ENCODE measurements around the gene PRR7.

Gene PRR7

GRCh38 chr5:177455661-177456590, 9.3 kb downstream of the PRR7 start:
- Histone ChIP-seq H3K9me3 (ENCODE audit: control insufficient read depth, insufficient read depth, low read depth, low read length) (no peaks in the 10 kb centered on the region), H3K27ac (ENCODE audit: extremely low read depth, low read depth, low read length) (peak overlapping the region; percentile 89), H3K36me3 (ENCODE audit: control insufficient read depth in 2 of 2, insufficient read depth in 1 of 2, low read length in 2 of 2) (peaks cover 4 to 38% of the 10 kb centered on the region in 2 experiments; a peak in 2 of 3 replicates), H3K4me1 (ENCODE audit: control insufficient read depth, insufficient read depth, low read length) (peaks cover 8% of the 10 kb centered on the region), H3K4me3 (ENCODE audit: low read depth, low read length) (peak overlapping the region; percentile 69)
- POLR2A ChIA-PET: interaction anchor here (0.7 to 5.4 kb wide), 17 partner anchors 8 to 85 kb away, joined by 3 to 89 read pairs (median 8); partner anchors contain the start of genes DBN1, DDX41, DOK3 and GRK6
- CTCF ChIA-PET: interaction anchor here (0.6 to 5.1 kb wide), 39 partner anchors 8 to 235 kb away, joined by 3 to 88 read pairs (median 5); partner anchors contain the start of genes GRK6, PDLIM7 and SLC34A1
- TF ChIP-seq ZBTB26 (tag by site-specific recombination; optimal IDR thresholded peaks at IDR 0.05) (peak; percentile 73), ZNF335 (tag by site-specific recombination; conservative IDR thresholded peaks at IDR 0.05) (peak; percentile 87), KLF9 (tag by site-specific recombination; IDR thresholded peaks at IDR 0.05; ENCODE audit: low read depth) (peak; percentile 90), ZNF747 (tag by site-specific recombination; IDR thresholded peaks at IDR 0.05) (no peak), REPIN1 (tag by site-specific recombination; IDR thresholded peaks at IDR 0.05; ENCODE audit: low read depth) (no peak), KLF1 (tag by site-specific recombination; IDR thresholded peaks at IDR 0.05) (peak; percentile 90), HOXC10 (CRISPR knock-in tag; IDR thresholded peaks at IDR 0.05) (no peak), ZNF600 (tag by site-specific recombination; IDR thresholded peaks at IDR 0.05) (peak; percentile 94), ZNF449 (tag by site-specific recombination; IDR thresholded peaks at IDR 0.05) (no peak), ZNF341 (tag by site-specific recombination; IDR thresholded peaks at IDR 0.05; ENCODE audit: low read depth) (peak; percentile 92), SP3 (tag by site-specific recombination; IDR thresholded peaks at IDR 0.05) (peak; percentile 55), TCF7L2 (IDR thresholded peaks at IDR 0.05; ENCODE audit: borderline replicate concordance, low read depth, low read length) (no peak), WT1 (tag by site-specific recombination; IDR thresholded peaks at IDR 0.05) (peak; percentile 49), GLIS1 (tag by site-specific recombination; IDR thresholded peaks at IDR 0.05) (peak; percentile 37), EGR2 (tag by site-specific recombination; IDR thresholded peaks at IDR 0.05; ENCODE audit: low read depth) (peak; percentile 62), KLF16 (tag by site-specific recombination; IDR thresholded peaks at IDR 0.05) (peak; percentile 51; the same call in 1 of the 2 replicates), CTCF (tag by site-specific recombination; IDR thresholded peaks at IDR 0.05) (peak; percentile 95), ZNF645 (tag by site-specific recombination; IDR thresholded peaks at IDR 0.05) (no peak), ZNF280D (tag by site-specific recombination; IDR thresholded peaks at IDR 0.05) (no peak), KLF7 (tag by site-specific recombination; IDR thresholded peaks at IDR 0.05; ENCODE audit: borderline replicate concordance) (peak; percentile 41; the same call in 1 of the 2 replicates), ZNF433 (tag by site-specific recombination; IDR thresholded peaks at IDR 0.05; ENCODE audit: low read depth) (no peak), ZBTB17 (tag by site-specific recombination; IDR thresholded peaks at IDR 0.05) (0 out of 2 replicates have a peak, but pooled peaks have one; percentile 39), INSM2 (tag by site-specific recombination; IDR thresholded peaks at IDR 0.05) (0 out of 2 replicates have a peak, but pooled peaks have one; percentile 6), SP7 (tag by site-specific recombination; IDR thresholded peaks at IDR 0.05) (peak; percentile 31), ZBTB7A (tag by site-specific recombination; IDR thresholded peaks at IDR 0.05; ENCODE audit: low read depth) (peak; percentile 54; the same call in 1 of the 2 replicates), ZNF776 (tag by site-specific recombination; IDR thresholded peaks at IDR 0.05; ENCODE audit: borderline replicate concordance) (no peak)
